ENCODE measurements around the gene NPIPB8. TPM values are rescaled to one million over a fixed set of nuclear protein-coding genes. Genes with fewer than 3 reads are reported as not detected.
A peak's percentile ranks its signal among the peaks of the same experiment; 100 is the strongest.
"Not testable (repeated sequence)": the region's sequence is repeated elsewhere in the genome, so short reads cannot be mapped to it uniquely, and the experiment has no call there.

Gene NPIPB8
- total and polyA plus RNA-seq, 4 donors: 2.6 to 8.6 TPM; not detected in 2

GRCh38 chr16:28603381-28604185 lies 34.3 kb upstream of the NPIPB8 start:
- no peaks in the 10 kb centered on the region for H3K4me1 ChIP-seq (ENCODE audit: control insufficient read depth in 1 of 2, insufficient read depth in 2 of 2, low read length in 2 of 2)

GRCh38 chr16:28604186-28604565 lies 33.7 kb upstream of the NPIPB8 start:
- H3K27me3 ChIP-seq (ENCODE audit: control insufficient read depth in 1 of 2, insufficient read depth in 2 of 2, low read length in 1 of 2): no peaks in the 10 kb centered on the region
- intact Hi-C loops (cut with DNase I): no loop called here
- no peaks in the 10 kb centered on the region for H3K4me1 ChIP-seq (ENCODE audit: control insufficient read depth in 1 of 2, insufficient read depth in 2 of 2, low read length in 2 of 2)
- no peaks in the 10 kb centered on the region for H3K9me3 ChIP-seq (ENCODE audit: control insufficient read depth, low read length)
- H3K27ac ChIP-seq (ENCODE audit: low read depth in 1 of 2, low read length in 2 of 2): no peak overlapping the region
- WGBS, 2 donors: 72 to 78% methylated on average over 8 of the region's 8 CpGs
- H3K36me3 ChIP-seq (ENCODE audit: control insufficient read depth in 1 of 2, insufficient read depth in 2 of 2, low read length in 1 of 2): no peaks in the 10 kb centered on the region
- no peak overlapping the region for H3K4me3 ChIP-seq (ENCODE audit: low read length in 2 of 2)
- DNase-seq: peak; percentile 36 to 50
- ATAC-seq (ENCODE audit: low FRiP score): no peak

More at GRCh38 chr16:28603381-28604185, 34.3 kb upstream of the NPIPB8 start:
- DNase-seq (peak; percentile 45 to 56), ATAC-seq (ENCODE audit: low FRiP score) (no peak)
- Histone ChIP-seq H3K4me3 (ENCODE audit: low read length in 2 of 2) (no peak overlapping the region), H3K9me3 (ENCODE audit: control insufficient read depth, low read length) (no peaks in the 10 kb centered on the region), H3K36me3 (ENCODE audit: control insufficient read depth in 1 of 2, insufficient read depth in 2 of 2, low read length in 1 of 2) (no peaks in the 10 kb centered on the region), H3K27ac (ENCODE audit: low read depth in 1 of 2, low read length in 2 of 2) (no peak overlapping the region), H3K27me3 (ENCODE audit: control insufficient read depth in 1 of 2, insufficient read depth in 2 of 2, low read length in 1 of 2) (no peaks in the 10 kb centered on the region)
- intact Hi-C loops (cut with DNase I): no loop called here
- WGBS, 2 donors: 76% methylated on average over 11 of the region's 11 CpGs

- H3K27me3 ChIP-seq (ENCODE audit: control insufficient read depth in 1 of 2, insufficient read depth in 2 of 2, low read length in 1 of 2): no peaks in the 10 kb centered on the region
- no peak overlapping the region for H3K4me3 ChIP-seq (ENCODE audit: low read length in 2 of 2)
- WGBS, 2 donors: 88 to 91% methylated on average over 16 of the region's 16 CpGs
- H3K4me1 ChIP-seq (ENCODE audit: control insufficient read depth in 1 of 2, insufficient read depth in 2 of 2, low read length in 2 of 2): no peaks in the 10 kb centered on the region
- ATAC-seq (ENCODE audit: low FRiP score) (no peak), DNase-seq (peak in 1 of 2 donors; percentile 45)
- H3K9me3 ChIP-seq (ENCODE audit: control insufficient read depth, low read length): no peaks in the 10 kb centered on the region
- no peaks in the 10 kb centered on the region for H3K36me3 ChIP-seq (ENCODE audit: control insufficient read depth in 1 of 2, insufficient read depth in 2 of 2, low read length in 1 of 2)
- no peak overlapping the region for H3K27ac ChIP-seq (ENCODE audit: low read depth in 1 of 2, low read length in 2 of 2)
- intact Hi-C loops (cut with DNase I): no loop called here
These were observed 31.4 kb upstream of the NPIPB8 start for GRCh38 chr16:28606291-28607115.

- Histone ChIP-seq H3K36me3 (ENCODE audit: control insufficient read depth in 1 of 2, insufficient read depth in 2 of 2, low read length in 1 of 2) (no peaks in the 10 kb centered on the region), H3K4me3 (ENCODE audit: low read length in 2 of 2) (no peak overlapping the region), H3K27ac (ENCODE audit: low read depth in 1 of 2, low read length in 2 of 2) (no peak overlapping the region), H3K9me3 (ENCODE audit: control insufficient read depth, low read length) (no peaks in the 10 kb centered on the region), H3K27me3 (ENCODE audit: control insufficient read depth in 1 of 2, insufficient read depth in 2 of 2, low read length in 1 of 2) (no peaks in the 10 kb centered on the region), H3K4me1 (ENCODE audit: control insufficient read depth in 1 of 2, insufficient read depth in 2 of 2, low read length in 2 of 2) (no peaks in the 10 kb centered on the region)
- DNase-seq (peak in 1 of 2 donors; percentile 45), ATAC-seq (ENCODE audit: low FRiP score) (no peak)
- 96% methylated on average over 9 of the region's 9 CpGs for WGBS, 2 donors
- intact Hi-C loops (cut with DNase I): no loop called here
These were observed 30.7 kb upstream of the NPIPB8 start for GRCh38 chr16:28607116-28607623.

- H3K4me3 ChIP-seq (ENCODE audit: low read length in 2 of 2); H3K27me3 ChIP-seq (ENCODE audit: control insufficient read depth in 1 of 2, insufficient read depth in 2 of 2, low read length in 1 of 2); H3K36me3 ChIP-seq (ENCODE audit: control insufficient read depth in 1 of 2, insufficient read depth in 2 of 2, low read length in 1 of 2); ATAC-seq (ENCODE audit: low FRiP score); H3K9me3 ChIP-seq (ENCODE audit: control insufficient read depth, low read length); H3K4me1 ChIP-seq (ENCODE audit: control insufficient read depth in 1 of 2, insufficient read depth in 2 of 2, low read length in 2 of 2); intact Hi-C loops (cut with DNase I); H3K27ac ChIP-seq (ENCODE audit: low read depth in 1 of 2, low read length in 2 of 2): not testable (repeated sequence)
- WGBS, 2 donors: 95 to 96% methylated on average over 10 of the region's 10 CpGs
- peak in 1 of 2 donors; percentile 54 for DNase-seq
These were observed 30.0 kb upstream of the NPIPB8 start for GRCh38 chr16:28607681-28608495.

- 95 to 97% methylated on average over 5 to 6 of the region's 7 CpGs for WGBS, 2 donors
- intact Hi-C loops (cut with DNase I): not testable (repeated sequence)
These were observed 29.4 kb upstream of the NPIPB8 start for GRCh38 chr16:28608496-28608808.

GRCh38 chr16:28608867-28609596 lies 28.8 kb upstream of the NPIPB8 start:
- ATAC-seq (ENCODE audit: low FRiP score); H3K36me3 ChIP-seq (ENCODE audit: control insufficient read depth in 1 of 2, insufficient read depth in 2 of 2, low read length in 1 of 2); intact Hi-C loops (cut with DNase I); H3K9me3 ChIP-seq (ENCODE audit: control insufficient read depth, low read length); H3K27me3 ChIP-seq (ENCODE audit: control insufficient read depth in 1 of 2, insufficient read depth in 2 of 2, low read length in 1 of 2); H3K4me1 ChIP-seq (ENCODE audit: control insufficient read depth in 1 of 2, insufficient read depth in 2 of 2, low read length in 2 of 2); H3K4me3 ChIP-seq (ENCODE audit: low read length in 2 of 2); H3K27ac ChIP-seq (ENCODE audit: low read depth in 1 of 2, low read length in 2 of 2): not testable (repeated sequence)
- DNase-seq: peak; percentile 67 to 74
- WGBS, 2 donors: 80 to 82% methylated on average over 11 of the region's 11 CpGs

More at GRCh38 chr16:28608496-28608808, 29.4 kb upstream of the NPIPB8 start:
- H3K9me3 ChIP-seq (ENCODE audit: control insufficient read depth, low read length); H3K27ac ChIP-seq (ENCODE audit: low read depth in 1 of 2, low read length in 2 of 2); H3K27me3 ChIP-seq (ENCODE audit: control insufficient read depth in 1 of 2, insufficient read depth in 2 of 2, low read length in 1 of 2); H3K36me3 ChIP-seq (ENCODE audit: control insufficient read depth in 1 of 2, insufficient read depth in 2 of 2, low read length in 1 of 2); H3K4me1 ChIP-seq (ENCODE audit: control insufficient read depth in 1 of 2, insufficient read depth in 2 of 2, low read length in 2 of 2); DNase-seq; ATAC-seq (ENCODE audit: low FRiP score); H3K4me3 ChIP-seq (ENCODE audit: low read length in 2 of 2): not testable (repeated sequence)

Data from aorta (tissue), 5 donors.